ENCODE results near the gene CPNE1. TPM values are rescaled to one million over a fixed set of nuclear protein-coding genes. Genes with fewer than 3 reads are reported as not detected.
"Not testable (repeated sequence)": the region's sequence is repeated elsewhere in the genome, so short reads cannot be mapped to it uniquely, and the experiment has no call there.

Gene CPNE1
- total RNA-seq, 2 donors from 2014 or later: 125 to 126 TPM

- Histone ChIP-seq H3K27ac (no peak overlapping the region), H3K4me3 (no peak overlapping the region), H3K27me3 (replicated peaks; ENCODE audit: insufficient read depth) (no peaks in the 10 kb centered on the region), H3K36me3 (peaks cover 48% of the 10 kb centered on the region), H3K4me1 (ENCODE audit: control insufficient read depth in 1 of 2, low read depth in 2 of 2) (peaks cover 0 to 28% of the 10 kb centered on the region in 2 donors), H3K9me3 (no peaks in the 10 kb centered on the region)
- DNase-seq (ENCODE audit: low spot score): no peak
- TF ChIP-seq CTCF (IDR thresholded peaks at IDR 0.05): no peak
- no peak for ATAC-seq (ENCODE audit: insufficient number of reproducible peaks, low FRiP score, low read depth)
Observed at GRCh38 chr20:35710039-35710438, 45.3 kb upstream of the CPNE1 start.

GRCh38 chr20:35709259-35709658, 44.6 kb upstream of the CPNE1 start:
- no peaks in the 10 kb centered on the region for H3K27me3 ChIP-seq (replicated peaks; ENCODE audit: insufficient read depth)
- DNase-seq (ENCODE audit: low spot score) (no peak), ATAC-seq (ENCODE audit: insufficient number of reproducible peaks, low FRiP score, low read depth) (no peak)
- TF ChIP-seq CTCF (IDR thresholded peaks at IDR 0.05): no peak
- no peak overlapping the region for H3K4me3 ChIP-seq
- H3K36me3 ChIP-seq: peaks cover 50% of the 10 kb centered on the region
- H3K27ac ChIP-seq: no peak overlapping the region
- peaks cover 0 to 28% of the 10 kb centered on the region in 2 donors for H3K4me1 ChIP-seq (ENCODE audit: control insufficient read depth in 1 of 2, low read depth in 2 of 2)
- no peaks in the 10 kb centered on the region for H3K9me3 ChIP-seq

- Histone ChIP-seq H3K9me3 (no peaks in the 10 kb centered on the region), H3K4me3 (no peak overlapping the region), H3K27me3 (replicated peaks; ENCODE audit: insufficient read depth) (no peaks in the 10 kb centered on the region), H3K4me1 (ENCODE audit: control insufficient read depth in 1 of 2, low read depth in 2 of 2) (peaks cover 0 to 28% of the 10 kb centered on the region in 2 donors), H3K27ac (no peak overlapping the region), H3K36me3 (peaks cover 48% of the 10 kb centered on the region)
- no peak for TF ChIP-seq CTCF (IDR thresholded peaks at IDR 0.05)
- DNase-seq (ENCODE audit: low spot score): no peak
- no peak for ATAC-seq (ENCODE audit: insufficient number of reproducible peaks, low FRiP score, low read depth)
Observed at GRCh38 chr20:35708502-35708901, 43.8 kb upstream of the CPNE1 start.

- H3K4me3 ChIP-seq; H3K27me3 ChIP-seq (replicated peaks; ENCODE audit: insufficient read depth); ATAC-seq (ENCODE audit: insufficient number of reproducible peaks, low FRiP score, low read depth); H3K27ac ChIP-seq; DNase-seq (ENCODE audit: low spot score); H3K9me3 ChIP-seq: not testable (repeated sequence)
- Histone ChIP-seq H3K4me1 (ENCODE audit: control insufficient read depth in 1 of 2, low read depth in 2 of 2) (peaks cover 0 to 28% of the 10 kb centered on the region in 2 donors), H3K36me3 (peaks cover 47% of the 10 kb centered on the region)
Observed at GRCh38 chr20:35706591-35707529, 42.2 kb upstream of the CPNE1 start.

GRCh38 chr20:35705894-35706293, 41.2 kb upstream of the CPNE1 start:
- not testable (repeated sequence) for H3K4me3 ChIP-seq; H3K27ac ChIP-seq; ATAC-seq (ENCODE audit: insufficient number of reproducible peaks, low FRiP score, low read depth); H3K9me3 ChIP-seq; DNase-seq (ENCODE audit: low spot score); H3K27me3 ChIP-seq (replicated peaks; ENCODE audit: insufficient read depth)
- peaks cover 0 to 21% of the 10 kb centered on the region in 2 donors for H3K4me1 ChIP-seq (ENCODE audit: control insufficient read depth in 1 of 2, low read depth in 2 of 2)
- peaks cover 38% of the 10 kb centered on the region for H3K36me3 ChIP-seq

GRCh38 chr20:35704514-35705261, 40.0 kb upstream of the CPNE1 start:
- Histone ChIP-seq H3K4me1 (ENCODE audit: control insufficient read depth in 1 of 2, low read depth in 2 of 2) (peaks cover 6 to 22% of the 10 kb centered on the region in 2 donors), H3K36me3 (peaks cover 37% of the 10 kb centered on the region), H3K27ac (no peak overlapping the region), H3K27me3 (replicated peaks; ENCODE audit: insufficient read depth) (no peaks in the 10 kb centered on the region), H3K9me3 (no peaks in the 10 kb centered on the region), H3K4me3 (no peak overlapping the region)
- DNase-seq (ENCODE audit: low spot score): no peak
- ATAC-seq (ENCODE audit: insufficient number of reproducible peaks, low FRiP score, low read depth): no peak
- TF ChIP-seq CTCF (IDR thresholded peaks at IDR 0.05): no peak

Data from thoracic aorta (tissue), 2 donors.